Suppressor macrophage (primary cell): Measurements from ENCODE around the gene CAMK1D.
A peak's percentile ranks its signal among the peaks of the same experiment; 100 is the strongest.

ENCODE experiments used
- DNase-seq, 4 experiments: peaks; one replicate each; pipeline ENCODE4 v3.0.0-alpha.2; 2020 to 2022

The CAMK1D gene

DNA sequence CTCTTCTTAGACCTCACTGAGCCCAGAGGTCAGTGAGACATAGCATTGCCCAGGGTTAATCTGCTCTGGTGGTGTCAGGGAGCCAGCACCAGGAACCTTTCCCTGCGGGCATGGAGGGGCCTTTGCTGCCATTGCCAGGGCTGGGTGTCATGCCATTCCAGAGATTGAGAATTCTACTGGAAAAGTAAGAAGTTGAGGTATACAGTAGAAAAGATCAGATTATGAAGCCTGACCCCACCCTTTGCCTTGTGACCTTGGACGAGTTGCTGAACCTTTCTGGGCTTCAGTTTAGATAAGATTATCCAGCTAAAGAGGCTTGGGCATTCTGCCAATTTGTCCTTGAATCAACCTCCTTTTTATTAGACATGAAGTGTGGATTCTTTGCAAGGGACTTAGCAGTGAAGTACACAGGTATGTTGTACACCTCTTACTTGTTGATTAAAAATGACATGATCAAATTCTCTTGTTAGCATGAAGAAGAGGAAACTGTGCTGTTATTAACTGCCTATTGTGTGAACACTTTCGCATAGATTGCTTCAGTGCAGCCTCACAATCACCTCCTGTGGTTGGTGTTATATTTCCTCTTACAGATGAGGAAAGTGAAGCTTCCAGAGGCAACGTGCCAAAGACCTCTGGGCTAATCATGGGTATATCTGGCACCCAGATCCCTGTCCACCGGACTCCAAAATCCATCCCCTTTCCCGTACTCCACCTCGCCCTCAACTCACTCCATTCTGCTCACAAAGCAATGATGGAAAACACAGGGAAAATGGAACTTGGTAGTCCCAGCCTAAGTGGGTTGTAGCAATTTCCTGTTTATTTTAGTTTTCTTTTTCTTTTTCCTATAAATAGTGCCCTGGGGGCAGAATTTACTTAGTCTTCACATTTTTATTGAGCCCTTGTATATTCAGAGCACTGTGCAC, 151.3 kb downstream of the CAMK1D start:
- DNase-seq: peak; percentile 47 to 64 (median 56)

DNA sequence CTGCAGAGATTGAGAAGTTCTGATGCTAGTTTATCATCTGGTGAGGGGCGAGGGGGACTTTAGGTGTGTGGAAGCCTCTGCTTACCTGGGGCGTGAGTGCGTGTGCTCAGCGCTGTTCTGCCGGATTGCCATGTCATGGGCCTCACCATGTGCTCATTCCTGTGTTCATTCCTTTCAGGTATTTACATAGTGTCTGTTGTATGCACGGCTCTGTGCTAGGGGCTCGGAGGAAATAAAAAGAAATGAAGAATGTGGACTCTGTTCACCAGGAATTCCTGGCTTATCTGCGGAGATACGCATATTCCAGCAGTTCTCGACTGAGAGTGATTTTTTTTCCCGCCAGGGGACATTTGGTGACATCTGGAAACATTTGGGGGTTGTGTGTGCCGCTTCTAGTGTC, 152.0 kb downstream of the CAMK1D start:
- DNase-seq: no peak

DNA sequence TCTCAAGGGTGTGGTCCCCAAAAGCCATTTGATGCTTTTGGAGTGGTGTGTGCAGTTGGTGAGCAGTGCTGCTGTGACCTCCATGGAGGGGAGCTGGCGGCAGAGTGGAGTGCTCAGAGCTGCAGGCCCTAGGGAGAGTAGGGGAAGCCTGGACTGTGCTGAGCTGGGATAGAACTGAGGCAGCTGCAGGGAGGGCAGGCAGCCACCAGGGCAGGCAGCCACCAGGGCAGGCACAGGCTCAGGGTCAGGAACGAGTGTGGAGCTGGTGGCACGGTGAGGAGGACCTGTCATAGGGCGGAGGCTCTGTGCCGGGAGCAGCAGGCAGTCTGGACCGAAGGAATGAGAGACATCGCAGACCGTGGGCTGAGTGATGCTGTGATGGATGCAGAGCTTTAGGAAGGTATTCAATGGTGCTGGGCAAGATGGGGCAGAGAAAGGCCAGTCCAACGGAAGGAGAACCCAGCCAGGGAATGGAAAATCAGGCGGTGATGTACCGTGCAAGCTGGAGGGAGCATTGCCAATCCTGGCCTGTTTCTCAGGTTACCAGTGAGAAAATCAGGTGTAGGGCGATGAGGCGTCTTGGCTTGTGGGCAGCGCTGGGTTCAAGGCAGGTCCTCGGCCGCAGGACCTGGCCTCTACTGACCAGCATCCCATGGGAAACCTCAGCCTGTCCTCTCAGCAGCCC, 152.6 kb downstream of the CAMK1D start:
- DNase-seq: no peak

DNA sequence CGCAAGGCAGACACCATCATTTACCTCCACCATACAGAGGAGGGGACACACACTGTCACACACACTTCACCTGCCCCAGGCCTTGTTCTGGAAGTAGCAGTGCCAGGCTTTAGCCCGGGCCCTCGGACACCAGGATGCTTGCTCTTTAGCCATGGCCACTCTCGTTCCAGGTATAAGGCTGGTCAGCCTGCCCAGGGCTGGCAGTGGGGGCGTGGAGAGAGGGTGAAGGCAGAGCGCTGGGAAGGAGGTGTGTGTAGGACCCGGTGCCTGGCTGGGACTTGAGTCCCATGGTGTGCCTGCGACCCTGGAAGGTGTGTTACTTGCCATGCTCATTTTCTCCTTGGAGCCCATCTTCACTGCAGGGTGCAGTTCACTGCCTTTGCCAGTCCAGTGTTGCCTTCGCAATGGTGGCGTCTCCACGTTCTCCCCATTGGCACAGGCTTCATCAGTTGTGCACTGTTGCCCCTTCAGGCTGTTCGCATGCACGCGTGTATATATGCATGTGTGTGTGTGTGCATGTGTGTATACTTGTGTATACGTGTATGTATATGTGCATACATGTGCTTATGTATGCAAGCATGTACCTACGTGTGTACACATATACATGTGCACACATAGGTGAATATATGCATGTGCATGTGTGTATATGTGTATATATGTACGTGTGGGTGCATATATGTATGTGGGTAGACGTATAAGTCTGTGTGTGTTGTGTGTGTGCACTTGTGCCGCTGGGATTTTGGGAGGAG, 153.4 kb downstream of the CAMK1D start:
- DNase-seq: no peak

DNA sequence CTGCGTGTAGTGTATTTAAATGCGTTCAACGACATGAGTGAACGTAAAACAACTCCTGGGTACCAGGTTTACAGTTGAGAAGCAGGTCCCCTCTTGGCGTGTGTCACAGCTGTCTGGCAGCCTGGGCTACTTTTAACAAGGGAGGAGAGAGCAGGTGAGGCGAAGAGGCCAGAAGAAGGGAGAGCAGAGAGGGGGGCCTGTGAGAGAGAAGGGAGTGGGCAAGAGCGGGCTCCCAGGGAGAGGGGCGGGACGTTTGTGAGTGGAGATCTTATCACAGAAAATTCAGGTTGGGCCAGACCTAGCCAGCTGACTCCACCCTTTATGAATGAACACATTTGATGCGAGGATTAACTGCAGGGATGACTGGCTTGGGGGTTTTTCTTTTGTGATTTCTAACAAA, 154.0 kb downstream of the CAMK1D start:
- DNase-seq: no peak

DNA sequence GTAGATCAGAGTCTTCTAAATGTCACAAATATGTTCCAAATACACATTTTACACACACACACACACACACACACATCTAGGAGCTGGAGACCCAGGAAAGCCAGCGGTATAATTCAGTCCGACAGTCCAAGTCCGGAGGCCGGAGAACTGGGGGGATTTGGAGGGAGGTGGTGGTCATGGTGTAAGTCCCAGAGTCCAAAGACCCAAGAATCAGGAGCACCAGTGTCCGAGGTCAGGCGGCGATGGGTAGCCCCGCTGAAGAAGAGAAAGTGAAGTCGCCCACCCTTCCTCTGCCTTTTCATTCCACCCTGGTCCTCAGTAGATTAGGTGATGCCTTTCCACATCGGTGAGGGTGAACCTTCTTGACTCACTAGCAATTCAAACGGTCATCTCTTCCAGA, 154.8 kb downstream of the CAMK1D start:
- no peak for DNase-seq

DNA sequence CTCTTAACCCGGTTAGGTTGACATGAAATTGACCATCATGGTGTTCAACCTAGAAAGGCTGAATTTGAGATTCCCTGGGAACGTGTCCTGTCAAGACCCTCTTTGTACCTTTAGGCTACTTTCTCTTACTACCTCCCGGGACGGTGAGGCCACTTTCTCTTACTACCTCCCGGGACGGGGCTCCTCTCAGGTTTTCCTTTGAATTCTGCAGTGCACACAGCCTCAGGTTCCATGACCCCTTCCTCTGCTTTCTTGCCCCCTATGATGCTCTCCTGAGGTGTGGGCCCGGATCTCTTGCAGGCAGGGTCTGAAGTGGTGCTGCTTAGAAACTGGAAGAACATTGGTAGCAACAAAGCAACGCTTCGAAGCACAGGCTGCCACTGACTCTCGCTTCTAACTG, 155.3 kb downstream of the CAMK1D start:
- DNase-seq: no peak

DNA sequence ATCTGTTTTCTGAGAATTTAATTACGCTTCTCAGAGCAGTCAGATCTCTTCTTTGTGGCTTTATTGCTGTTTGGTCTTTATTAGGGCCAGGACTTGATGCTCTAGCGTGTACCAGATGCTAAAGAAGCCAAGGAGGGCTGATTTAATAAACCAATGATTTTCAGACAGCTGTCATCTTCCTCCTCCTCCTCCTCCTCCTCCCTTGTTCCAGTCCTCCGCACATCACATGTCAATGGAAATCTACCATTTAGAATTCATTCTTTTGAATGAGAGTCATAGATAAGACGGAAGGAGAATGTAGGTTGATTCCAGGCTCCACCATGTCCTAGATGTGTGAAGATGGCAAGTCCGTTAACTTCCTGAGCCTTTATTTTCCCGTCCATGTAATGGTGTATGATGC, 156.3 kb downstream of the CAMK1D start:
- no peak for DNase-seq

DNA sequence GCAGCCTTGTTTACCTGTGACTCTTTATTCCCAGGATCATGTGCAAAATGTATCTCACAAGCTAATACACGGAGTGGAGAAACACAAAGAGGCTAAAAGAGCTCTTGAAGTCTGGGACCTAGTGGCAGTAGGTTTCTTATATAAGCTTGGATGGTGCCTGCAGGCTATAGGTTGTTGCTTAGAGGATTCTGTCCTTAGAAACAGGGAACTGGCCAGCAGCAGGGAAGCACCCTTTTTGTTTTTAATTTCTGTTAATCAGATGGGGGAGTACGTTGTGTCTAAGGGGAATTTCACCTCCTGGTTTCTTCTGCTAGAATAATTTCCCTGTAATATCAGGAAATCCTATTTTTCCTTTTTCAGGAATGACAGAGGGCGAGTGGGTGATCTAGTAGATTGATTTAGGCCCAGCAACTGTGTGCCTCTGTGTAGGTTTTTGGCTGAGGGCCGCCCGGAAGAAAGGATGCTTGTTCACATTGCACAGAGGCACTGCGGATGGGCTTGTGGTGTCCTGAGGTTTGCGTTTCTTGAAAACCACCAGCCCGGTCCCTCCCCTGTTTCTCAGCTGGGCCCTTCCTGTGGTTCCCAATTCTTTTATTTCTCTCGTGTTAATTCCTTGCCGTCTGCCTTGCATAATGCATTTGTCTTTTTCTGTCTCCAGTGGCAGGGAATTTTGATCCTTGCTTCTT, 158.0 kb downstream of the CAMK1D start:
- peak in 2 of 4 experiments; percentile 17 to 19 for DNase-seq

DNA sequence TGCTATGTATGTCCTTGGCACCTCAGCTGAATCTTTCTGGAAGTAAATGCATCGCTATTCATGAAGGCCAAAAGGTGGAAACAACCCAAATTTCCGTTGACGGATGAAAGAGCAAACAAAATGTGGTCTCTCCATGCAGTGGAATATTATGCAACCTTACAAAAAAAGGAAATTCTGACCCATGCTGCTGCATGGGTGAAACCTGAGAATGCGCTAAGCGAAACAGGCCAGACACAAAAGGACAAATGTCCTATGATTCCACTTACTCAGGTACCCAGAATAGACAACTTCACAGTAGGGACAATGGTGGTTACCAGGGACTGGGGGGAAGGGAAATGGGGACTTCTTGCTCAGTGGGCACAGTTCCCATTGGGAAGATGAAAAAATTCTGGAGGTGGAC, 158.8 kb downstream of the CAMK1D start:
- no peak for DNase-seq

DNA sequence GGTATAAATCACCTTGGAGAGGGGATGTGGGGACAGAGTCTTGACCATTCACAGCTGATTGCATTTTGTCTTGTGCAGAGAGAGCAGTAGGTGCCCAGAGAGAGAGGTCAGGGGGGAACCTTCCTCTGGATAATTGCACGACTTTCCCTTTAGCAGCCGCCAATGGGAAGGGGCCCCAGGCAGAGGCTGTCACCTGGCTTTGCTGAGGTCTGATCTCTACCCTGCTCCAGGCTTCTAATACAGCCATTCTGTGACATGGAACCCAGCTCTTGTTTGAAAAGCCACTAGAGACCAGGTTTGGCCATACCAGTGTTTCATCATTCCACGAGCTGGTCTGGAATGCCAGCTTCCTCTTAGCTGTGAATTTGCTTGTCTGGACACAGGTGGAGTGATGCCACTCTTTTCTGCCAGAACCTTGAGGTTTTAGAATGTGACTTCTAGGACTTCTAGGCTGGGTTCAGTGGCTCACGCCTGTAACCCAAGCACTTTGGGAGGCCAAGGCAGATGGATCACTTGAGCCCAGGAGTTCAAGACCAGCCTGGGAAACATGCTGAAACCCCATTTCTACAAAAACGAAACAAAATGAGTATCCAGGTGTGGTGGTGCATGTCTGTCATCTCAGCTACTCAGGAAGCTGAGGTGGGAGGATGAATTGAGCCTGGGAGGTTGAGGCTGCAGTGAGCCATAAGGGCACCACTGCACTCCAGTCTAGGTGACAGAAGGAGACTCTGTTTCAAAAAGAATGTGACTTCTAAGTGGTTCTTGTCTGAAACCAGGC, 159.9 kb downstream of the CAMK1D start:
- no peak for DNase-seq

DNA sequence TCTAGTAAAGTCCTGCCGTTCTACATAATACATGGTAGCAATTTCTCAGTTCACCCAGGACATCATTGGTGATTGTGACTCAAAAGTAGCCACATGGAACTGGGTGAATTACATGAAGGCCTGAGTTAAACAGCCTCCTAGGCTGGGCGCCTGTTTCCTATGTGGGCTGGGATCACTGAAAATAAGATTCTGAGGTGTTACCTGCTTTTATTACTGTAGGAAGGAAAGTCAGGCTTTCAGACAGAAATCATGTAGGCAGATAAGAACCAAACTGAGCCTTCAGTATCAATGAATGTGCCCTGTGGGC, 160.4 kb downstream of the CAMK1D start:
- DNase-seq: no peak

DNA sequence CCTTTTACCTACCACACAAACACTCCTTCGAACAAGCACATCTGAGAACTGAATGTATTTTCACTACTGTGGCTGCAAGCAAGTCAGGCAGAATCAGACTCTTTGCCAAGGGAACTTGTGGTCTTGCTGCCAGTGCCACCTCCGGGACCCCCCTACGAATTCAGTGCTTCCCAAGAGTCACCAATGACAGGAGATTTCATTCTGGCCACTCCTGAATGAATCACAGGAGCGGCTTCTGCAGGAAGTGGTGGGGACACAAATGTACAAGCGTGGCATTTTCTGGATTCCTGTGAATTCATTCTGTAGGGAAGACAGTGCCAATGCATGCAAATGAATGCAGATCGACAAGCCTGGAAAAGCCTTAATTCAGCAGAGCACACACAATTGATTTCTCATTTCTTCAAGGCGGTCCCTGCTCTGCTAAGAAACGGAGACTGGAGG, 161.2 kb downstream of the CAMK1D start:
- DNase-seq: peak; percentile 24 to 59 (median 40)

DNA sequence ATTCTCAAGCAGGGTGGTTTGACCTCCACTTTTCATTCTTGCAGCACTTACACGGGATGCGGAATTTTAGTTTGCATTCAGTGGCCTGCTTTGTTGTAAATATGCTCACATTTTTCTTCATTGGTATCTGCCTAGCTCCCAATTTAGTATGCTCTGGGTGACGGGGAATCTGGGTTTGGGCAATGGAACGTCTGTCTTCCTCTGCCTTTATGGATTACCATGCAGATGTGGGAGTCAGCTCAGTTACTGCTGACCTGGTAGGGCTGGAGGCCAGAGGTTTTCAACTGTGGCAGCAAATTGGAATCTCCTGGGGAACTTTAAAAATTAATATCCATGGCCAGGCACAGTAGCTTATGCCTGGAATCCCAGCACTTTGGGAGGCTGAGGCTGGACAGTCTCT, 161.6 kb downstream of the CAMK1D start:
- DNase-seq: no peak

DNA sequence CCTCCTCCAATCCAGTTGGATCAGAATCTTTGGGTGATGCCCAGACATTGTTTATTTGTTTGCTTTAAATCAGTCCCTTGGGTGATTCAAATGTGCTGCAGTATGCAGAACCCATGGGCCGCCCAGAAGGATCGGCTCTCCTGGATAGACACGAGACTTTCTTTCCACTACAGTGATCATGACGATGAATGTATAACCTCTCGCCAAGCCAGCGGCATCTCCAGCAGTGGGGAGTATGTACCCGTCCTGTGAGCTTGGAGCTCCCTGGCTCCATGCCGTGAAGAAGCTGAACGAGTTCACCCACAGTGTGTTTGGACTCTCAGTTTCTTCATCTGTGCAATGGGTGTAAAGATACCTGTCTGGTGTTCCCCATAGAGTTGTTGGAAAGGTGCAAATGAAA, 162.3 kb downstream of the CAMK1D start:
- DNase-seq: no peak

DNA sequence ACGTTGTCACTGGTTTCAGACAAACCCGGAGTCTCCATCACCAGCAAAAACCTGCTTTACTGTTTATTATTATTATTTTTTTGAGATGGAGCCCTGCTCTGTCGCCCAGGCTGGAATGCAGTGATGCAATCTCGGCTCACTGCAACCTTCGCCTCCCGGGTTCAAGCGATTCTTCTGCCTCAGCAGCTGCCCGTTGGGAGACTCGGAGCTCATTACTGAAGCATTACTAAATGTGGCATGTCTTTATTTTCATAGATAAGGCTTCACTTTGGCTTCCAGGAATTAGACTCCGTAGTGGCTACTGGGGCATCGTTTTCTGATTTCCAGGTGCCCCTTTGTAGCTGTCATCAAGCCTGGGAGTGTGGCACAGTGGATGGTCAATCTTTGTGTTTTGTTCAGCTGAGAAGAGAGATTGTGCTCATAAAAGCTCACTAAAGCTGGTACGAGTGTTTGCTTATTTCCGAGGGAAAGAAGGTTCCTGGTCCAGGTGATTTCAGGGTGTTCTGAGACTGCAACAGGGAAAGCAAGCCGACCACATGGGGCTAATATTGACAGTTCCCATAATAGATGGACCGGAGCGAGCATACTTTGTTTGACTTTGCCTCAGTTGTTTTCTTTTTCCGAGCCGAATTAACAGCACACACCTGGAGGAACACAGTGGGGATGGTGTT, 163.1 kb downstream of the CAMK1D start:
- no peak for DNase-seq

DNA sequence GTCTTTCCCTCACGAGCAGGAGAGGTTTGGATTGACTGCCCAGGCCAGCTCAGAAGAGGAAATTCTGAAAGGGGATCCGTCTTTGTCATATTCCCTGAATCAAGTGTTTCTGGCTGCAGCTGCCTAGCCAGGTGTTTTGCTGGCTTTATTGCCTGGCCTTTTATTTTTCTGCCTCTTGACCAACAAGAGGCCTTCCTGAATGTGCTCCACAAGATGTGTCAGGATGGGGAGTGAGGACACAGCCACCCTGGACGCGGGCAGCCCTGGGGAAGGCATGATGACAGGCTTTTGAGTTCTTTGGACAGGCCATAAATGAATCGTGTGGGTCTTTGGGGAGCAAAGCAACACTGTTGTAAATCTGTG, 163.6 kb downstream of the CAMK1D start:
- DNase-seq: no peak

DNA sequence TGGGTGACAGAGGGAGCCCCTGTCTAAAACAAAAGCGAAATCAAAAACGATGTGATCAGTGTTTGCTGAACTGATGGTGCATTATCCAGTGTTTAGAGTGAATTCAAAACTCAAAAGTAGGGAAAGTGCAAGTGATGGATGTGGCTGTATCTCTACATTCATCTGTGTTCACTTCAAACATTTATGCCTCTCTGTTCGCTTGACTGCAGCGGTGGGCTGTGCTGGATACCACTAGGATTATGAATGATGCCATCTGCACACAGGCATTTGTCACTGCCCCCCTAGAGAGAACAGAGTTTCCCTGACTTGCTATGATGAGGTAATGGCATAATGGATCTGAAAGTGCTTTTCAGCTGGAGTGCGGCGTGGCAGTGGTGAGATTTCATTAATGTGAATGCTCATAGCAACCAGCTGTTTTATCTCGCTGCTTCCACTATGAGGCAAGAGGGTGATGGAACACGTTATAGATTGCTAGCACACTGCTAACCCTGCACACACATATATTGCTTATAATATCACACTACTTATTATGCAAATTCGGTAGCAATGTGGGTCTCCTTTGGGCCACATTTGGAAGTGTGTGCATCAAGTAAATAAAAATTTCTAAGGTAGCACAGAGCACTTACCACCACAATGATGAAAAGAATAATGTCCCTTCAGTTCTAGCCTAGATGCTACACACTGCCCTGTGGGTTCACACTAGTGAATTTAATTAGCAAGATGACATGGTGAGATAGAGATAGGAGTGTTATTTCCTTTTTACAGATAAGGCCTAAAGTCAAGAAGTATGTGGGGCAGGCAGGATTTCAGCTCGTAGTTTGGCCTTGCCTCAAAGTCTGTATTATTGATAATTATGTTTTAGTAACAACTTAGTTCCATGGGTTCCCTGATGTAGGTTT, 164.7 kb downstream of the CAMK1D start:
- no peak for DNase-seq

DNA sequence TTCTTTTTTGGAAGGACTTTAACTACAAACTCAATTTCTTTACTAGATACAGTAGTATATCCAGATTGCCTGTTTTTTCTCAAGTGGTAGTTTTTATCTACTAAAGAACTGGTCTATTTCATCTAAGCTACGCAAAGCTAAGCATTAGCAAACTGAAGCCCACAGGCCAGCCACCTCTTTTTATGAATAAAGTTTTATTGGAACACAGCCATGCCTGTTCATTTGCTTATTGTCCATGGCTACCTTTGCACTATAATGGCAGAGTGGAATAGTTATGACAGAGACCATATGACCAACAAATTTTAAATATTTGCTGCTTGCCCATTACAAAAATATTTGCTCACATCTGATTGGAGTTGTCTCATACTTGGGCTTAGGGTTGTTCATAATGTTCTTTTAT, 168.7 kb downstream of the CAMK1D start:
- DNase-seq: no peak

DNA sequence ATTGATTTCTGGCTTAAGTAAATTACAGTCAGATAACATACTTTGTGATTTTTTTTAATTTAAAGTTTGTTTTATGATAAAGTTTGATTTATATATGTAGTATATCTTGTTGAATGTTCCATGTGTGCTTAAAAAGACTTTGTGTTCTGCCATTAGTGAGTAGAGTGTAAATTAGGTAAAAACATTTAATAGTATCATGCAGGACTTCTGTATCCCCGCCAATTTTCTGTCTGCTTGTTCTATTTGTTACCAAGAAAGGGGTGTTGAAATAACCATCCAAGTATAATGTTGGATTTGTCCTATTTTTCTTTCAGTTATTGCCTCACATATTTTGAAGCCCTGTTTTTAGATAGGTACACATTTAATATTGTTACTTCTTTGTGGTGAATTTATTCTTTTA, 172.1 kb downstream of the CAMK1D start:
- no peak for DNase-seq

DNA sequence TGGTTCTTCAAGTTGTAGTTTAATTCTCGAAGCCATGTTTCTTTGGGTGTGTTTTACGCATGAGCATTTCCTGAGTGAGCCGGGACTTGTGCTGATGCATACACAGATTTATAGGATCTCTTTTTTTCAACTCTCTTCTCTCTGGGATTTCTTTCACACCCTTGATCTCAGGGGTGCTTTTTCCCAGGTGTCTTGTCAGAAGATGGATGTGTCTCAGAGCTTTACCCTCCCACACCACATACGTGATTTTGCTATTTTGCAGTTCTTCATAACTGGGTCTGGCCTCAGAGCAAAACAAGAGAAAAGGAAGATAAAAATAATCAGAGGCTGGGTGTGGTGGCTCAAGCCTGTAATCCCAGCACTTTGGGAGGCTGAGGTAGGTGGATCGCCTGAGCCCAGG, 177.0 kb downstream of the CAMK1D start:
- no peak for DNase-seq
